ENCODE results near the gene STAB2.

STAB2 gene

GRCh38 chr12:103580026-103580425, 7.0 kb upstream of the STAB2 start:
- DNase-seq (ENCODE audit: low read depth in 2 of 2): no peak

GRCh38 chr12:103583008-103583407, 4.1 kb upstream of the STAB2 start:
- DNase-seq (ENCODE audit: low read depth in 2 of 2): no peak

GRCh38 chr12:103586132-103586531, 941 bp upstream of the STAB2 start:
- DNase-seq (ENCODE audit: low read depth in 2 of 2): no peak

DNA sequence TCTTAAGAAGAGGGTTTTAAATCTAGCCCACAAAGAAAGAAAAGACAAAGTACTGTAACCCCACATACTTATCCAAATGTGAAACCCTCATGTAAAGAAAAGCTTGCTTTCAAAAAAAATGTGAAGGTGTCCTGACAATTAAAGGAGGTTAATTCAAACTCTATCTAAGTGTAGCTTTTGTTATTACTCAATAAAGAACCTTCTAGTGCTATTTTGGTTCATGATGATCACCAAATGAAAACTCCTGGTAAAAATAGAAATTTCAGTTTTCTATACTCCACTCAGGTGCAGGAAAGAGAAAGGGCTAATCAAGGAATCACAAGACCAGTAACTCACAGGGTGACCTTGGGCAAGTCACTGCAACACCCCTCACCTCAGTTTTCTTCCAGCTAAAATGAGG, 1.6 kb downstream of the STAB2 start:
- no peak for DNase-seq (ENCODE audit: low read depth in 2 of 2)

DNA sequence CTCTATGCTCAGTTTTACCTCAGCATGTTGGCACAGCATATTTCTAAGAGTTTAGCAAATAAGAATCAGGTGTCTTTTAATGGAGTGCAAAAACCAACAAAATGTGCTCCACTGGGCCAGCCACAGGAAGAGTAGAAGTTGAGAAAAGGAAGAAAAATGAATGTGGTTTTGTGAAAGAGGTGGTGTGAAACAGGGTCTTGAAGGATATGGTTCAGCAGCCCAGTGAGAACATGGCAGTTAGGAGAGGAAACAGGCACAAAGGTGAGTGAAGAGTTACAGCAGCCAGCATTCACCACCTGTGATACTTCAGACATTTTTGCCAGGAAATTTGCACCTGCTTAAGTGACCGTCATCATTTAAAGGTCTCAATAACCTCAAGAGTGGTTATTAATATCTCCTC, 2.4 kb downstream of the STAB2 start:
- DNase-seq (ENCODE audit: low read depth in 2 of 2): no peak

DNA sequence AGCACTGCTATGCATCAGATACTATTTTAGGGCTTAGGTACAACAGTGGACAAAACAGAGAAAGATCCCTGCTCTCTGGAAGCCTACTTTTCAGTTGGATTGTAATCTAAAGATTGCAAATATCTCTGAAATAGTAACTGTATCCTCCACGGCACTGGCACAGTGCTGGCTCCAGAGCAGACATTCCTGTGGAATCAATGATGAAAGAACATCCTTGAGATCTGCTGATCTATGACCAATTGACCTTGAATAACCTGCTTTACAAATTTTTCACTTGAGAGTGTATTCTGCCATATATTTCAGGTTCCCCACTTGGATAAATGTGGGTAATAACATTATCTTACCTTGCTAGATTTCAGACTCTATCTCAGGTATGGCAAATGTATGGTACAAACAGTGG, 3.2 kb downstream of the STAB2 start:
- no peak for DNase-seq (ENCODE audit: low read depth in 2 of 2)

DNA sequence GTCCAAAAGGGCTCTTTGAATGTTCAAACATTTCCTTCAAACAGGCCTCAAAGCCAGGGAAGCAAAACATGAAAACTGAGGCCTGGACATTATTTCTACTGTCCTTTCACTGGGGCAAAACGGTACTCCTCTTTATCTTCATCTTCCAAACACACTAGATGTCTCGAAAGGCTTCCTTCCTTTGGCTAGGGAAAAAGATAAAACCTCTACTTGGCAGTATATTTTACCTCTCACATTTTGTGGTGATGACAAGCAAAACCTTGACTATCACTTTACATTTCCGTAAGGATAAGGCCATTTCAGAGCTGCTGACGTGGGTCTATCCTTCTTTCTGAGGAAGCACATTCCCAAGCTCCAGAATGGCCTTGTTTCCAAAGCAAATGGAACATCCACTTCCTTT, 9.9 kb downstream of the STAB2 start:
- no peak for DNase-seq (ENCODE audit: low read depth in 2 of 2)

DNA sequence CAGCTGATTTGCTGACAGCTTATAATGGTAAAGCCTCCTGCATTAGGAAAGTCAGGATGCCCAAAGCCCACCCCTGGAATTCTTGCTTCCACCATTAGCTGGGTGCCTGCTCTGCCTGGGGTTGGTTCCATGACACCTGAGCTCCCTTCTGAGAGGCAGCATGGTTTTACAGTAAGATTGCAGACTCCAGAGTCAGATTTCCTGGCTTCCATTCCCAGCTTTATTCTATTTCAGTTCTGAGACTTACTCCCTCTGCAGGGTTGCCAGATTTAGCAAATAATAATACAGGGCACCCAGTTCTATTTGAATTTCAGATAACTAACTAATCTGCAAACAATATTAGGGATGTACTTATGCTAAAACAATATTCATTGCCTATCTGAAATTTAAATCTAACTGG, 12.2 kb downstream of the STAB2 start:
- DNase-seq (ENCODE audit: low read depth in 2 of 2): no peak

DNA sequence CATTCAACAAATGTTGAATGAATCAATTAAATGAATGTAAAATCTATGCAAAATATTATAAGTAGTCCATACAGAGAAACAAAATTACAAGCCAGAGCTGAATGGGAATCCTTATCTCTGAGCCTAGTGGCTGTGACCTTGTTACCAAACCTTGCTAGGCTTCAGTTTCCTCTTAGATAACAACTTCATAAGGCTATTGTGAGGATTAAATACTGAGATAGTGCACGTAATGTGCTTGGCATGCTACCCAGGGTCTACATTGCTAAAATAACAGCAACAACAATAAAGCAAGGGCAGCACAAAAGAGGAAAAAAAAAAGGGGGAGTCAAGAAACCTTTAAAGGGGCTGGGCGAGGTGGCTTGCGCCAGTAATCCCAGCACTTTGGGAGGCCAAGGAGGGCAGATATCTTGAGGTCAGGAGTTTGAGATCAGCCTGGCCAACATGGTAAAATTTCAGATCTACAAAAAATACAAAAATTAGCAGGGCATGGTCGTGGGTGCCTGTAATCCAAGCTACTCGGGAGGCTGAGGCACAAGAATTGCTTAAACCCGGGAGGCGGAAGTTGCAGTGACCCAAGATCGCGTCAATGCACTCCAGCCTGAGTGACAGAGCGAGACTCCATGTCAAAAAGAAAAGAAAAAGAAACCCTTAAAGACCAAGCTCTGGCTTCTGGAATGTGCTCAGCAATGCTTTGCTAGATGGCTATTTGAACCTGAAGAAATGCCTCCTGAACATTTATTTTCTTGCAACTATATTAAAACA, 14.1 kb downstream of the STAB2 start:
- no peak for DNase-seq (ENCODE audit: low read depth in 2 of 2)

DNA sequence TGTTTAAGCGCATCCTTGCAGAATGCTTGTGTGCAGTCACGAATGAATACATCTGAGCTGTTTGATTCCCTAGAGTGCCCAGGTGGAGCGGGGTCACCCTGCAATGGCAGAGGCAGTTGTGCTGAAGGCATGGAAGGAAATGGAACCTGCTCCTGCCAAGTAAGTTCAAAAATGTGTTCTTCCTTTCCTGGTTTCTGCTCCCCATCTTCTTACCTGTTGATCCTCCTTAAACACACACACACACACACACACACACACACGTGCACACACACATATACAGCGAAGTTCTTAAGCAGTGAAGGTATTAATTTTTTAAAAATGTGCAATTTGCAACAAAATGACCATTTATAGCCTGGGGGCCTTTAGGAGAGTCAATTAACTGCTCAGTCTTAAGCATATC, 33.3 kb downstream of the STAB2 start:
- no peak for DNase-seq (ENCODE audit: low read depth in 2 of 2)

GRCh38 chr12:103623716-103624115, 36.6 kb downstream of the STAB2 start:
- no peak for DNase-seq (ENCODE audit: low read depth in 2 of 2)

- DNase-seq (ENCODE audit: low read depth in 2 of 2): no peak
Measured at GRCh38 chr12:103626498-103626897, 39.4 kb downstream of the STAB2 start.

- no peak for DNase-seq (ENCODE audit: low read depth in 2 of 2)
Measured at GRCh38 chr12:103627189-103627855, 40.2 kb downstream of the STAB2 start.

DNA sequence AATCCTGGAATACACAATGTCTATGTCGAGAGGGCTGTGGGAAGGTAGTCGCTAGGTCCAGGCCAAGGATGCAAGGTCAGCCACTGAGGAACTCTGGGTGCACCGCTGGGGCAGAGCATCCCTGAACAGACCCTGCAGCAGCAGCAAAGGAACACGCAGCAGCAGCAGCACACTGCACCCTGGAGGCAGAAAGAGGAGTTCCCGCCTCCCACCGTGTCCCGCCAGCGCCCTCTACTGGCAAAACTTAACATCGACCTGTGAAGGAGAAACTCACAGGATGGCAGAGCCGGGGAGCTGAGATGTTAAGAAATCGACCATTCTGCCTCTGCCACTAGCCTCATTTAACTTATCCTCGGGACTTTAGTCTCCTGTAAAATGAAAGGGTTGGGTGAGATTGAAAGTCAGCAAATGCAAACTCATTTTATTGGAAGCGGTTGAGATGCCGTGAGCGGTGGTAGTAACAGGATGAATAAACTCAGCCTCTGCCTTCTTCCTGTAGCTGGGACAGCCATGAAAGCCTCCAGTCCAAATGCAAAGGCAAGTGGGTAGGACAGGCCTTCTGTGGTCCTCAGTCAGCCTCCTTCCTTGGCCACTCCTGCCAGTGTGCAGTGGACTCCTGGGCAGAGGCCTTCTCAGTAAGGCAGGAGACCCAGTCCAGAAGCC, 45.6 kb downstream of the STAB2 start:
- no peak for DNase-seq (ENCODE audit: low read depth in 2 of 2)

DNA sequence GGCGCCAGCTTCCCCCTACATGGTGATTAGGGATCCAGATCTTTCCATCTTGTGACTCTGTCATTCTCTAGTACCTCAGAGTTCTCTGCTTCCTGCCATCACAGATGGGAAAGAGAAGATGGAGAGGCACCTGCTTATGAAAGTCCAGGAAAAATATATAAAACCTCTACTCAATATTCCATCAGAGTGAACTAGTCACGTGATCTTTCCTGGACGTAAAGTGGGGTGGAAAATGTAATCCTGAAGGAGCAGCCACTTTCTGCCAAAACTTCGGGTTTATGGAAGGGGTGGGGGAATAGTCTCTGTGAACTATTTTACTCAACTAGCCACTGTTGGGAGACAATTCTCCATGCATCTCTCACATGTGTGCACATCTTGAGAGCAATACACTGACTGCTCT, 47.7 kb downstream of the STAB2 start:
- DNase-seq (ENCODE audit: low read depth in 2 of 2): no peak

GRCh38 chr12:103635419-103635818, 48.3 kb downstream of the STAB2 start:
- DNase-seq (ENCODE audit: low read depth in 2 of 2): no peak

DNA sequence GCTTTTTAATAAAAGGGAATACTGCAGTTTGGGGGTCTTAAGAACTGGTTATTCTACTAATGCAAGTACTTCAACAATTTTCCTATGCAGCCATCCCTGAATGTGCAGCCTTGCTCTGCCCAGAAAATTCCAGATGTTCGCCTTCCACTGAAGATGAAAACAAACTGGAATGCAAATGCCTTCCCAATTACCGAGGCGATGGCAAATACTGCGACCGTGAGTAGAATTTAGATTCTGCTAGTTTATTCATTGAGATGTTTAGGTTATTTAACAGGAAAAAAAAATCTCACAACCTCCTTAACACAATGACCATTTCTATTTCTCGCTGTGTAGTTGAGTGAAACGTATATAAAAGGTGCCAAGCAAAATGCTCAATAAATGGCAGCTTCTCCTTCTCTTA, 49.9 kb downstream of the STAB2 start:
- no peak for DNase-seq (ENCODE audit: low read depth in 2 of 2)

- no peak for DNase-seq (ENCODE audit: low read depth in 2 of 2)
Measured at GRCh38 chr12:103637429-103637828, 50.4 kb downstream of the STAB2 start.

DNA sequence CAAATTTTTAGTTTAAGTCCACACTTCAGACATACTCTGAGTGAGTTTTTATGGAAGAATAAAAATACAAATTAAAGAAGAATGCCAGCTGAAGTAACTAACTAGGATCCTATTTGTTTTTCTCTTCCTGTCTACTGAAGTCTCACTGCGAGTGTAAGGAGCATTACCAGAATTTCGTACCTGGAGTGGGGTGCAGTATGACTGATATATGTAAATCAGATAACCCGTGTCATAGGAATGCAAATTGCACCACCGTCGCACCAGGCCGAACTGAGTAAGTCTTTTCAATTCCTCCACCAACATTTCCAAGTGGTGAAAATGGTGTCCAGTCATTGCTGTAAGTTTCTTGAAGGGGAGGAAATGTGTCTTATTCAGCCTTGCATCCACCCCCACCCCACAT, 52.9 kb downstream of the STAB2 start:
- DNase-seq (ENCODE audit: low read depth in 2 of 2): no peak

DNA sequence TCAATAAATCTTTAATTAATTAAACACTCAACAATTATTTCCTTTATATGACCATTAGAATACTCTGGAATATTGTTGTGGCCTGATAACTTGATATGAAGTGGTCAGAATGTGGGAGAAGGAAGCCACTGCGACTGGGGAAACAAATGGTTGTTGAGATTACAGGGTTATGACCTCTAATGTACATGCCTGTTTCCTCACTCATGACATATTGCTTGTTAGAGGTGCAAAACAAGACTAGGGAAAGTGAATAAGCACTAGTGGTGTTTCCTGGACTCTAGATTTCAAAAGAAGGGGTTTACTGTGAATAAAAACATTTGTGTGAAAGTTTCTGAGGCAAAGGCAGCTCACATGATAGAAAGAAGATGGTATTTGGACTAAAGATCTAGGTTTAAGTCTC, 53.3 kb downstream of the STAB2 start:
- DNase-seq (ENCODE audit: low read depth in 2 of 2): no peak

- no peak for DNase-seq (ENCODE audit: low read depth in 2 of 2)
Measured at GRCh38 chr12:103640831-103641230, 53.8 kb downstream of the STAB2 start.

GRCh38 chr12:103642240-103642864, 55.3 kb downstream of the STAB2 start:
- DNase-seq (ENCODE audit: low read depth in 2 of 2): no peak

DNA sequence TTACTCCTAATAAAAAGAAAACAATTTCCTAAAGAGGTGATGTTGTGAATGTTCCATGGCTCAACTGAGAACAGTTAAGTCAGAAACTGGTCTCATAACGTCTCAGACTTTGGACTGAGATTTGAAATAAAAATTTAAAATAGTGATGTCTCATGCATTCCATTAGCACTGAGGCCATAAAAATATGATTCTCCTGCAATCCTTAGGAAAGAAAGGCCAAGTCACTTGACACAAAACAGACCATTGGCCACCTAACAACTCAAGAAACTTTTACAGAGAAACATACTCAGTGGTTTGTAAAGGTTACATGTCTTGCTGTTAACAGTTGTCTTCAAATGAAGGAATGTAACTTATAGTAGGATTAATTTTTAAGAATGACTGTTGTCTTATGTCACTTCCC, 58.1 kb downstream of the STAB2 start:
- no peak for DNase-seq (ENCODE audit: low read depth in 2 of 2)

Measured in stimulated activated CD8-positive, alpha-beta memory T cell treated with anti-CD3 and anti-CD28 coated beads, Interleukin-7, amount 100 ng/mL, for 4 hours (primary cell).